Common myeloid progenitor, CD34-positive (primary cell): ENCODE results near the gene MED27.

Source experiments
- CTCF ChIA-PET: fragments of 350-600 bp; sonication (Branson Sonifier 250); formaldehyde crosslinking; loops from one replicate; lab custom pipeline; 2021; ENCODE audit warnings: antibody characterized with exemption; lab: Charles Lee
- POLR2A ChIA-PET: fragments of 350-600 bp; sonication (Branson Sonifier 250); formaldehyde crosslinking; loops from one replicate; lab custom pipeline; 2021; ENCODE audit warnings: antibody characterized with exemption; lab: Charles Lee
- DNase-seq, 3 donors: peaks; one replicate each; pipeline versions ENCODE4 v3.0.0 to v3.0.0-alpha.2; 2013
- H3K27ac ChIP-seq, 2 experiments: 1 replicate in 1 of 2; 2 replicates in 1 of 2; pipeline ENCODE4 v1.7.0; 2013; ENCODE audit warnings: inconsistent platforms in 2 of 2, low read length in 2 of 2, mild to moderate bottlenecking in 2 of 2, low read depth in 1 of 2, moderate library complexity in 1 of 2; ENCODE audit not compliant: severe bottlenecking in 2 of 2, insufficient read depth in 1 of 2, poor library complexity in 1 of 2
- H3K27me3 ChIP-seq, 5 experiments: replicated peaks in 2 of 5; 1 replicate in 3 of 5; 2 replicates in 2 of 5; pipeline versions ENCODE4 v1.6.1 to v1.7.0; 2013; ENCODE audit warnings: low read length in 4 of 5, mild to moderate bottlenecking in 2 of 5, moderate library complexity in 2 of 5, inconsistent platforms in 1 of 5; ENCODE audit not compliant: insufficient read depth in 5 of 5, control insufficient read depth in 4 of 5
- H3K36me3 ChIP-seq, 4 experiments: 1 replicate in 2 of 4; 2 replicates in 2 of 4; pipeline versions ENCODE4 v1.6.1 to v1.7.0; 2013; ENCODE audit warnings: low read length in 3 of 4, control low read depth in 1 of 4, mild to moderate bottlenecking in 1 of 4; ENCODE audit not compliant: control insufficient read depth in 4 of 4, insufficient read depth in 4 of 4
- H3K4me1 ChIP-seq, 4 experiments: 1 replicate in 3 of 4; 2 replicates in 1 of 4; pipeline versions ENCODE4 v1.6.1 to v1.7.1; 2013; ENCODE audit warnings: low read length in 3 of 4, mild to moderate bottlenecking in 3 of 4, control low read depth in 1 of 4, inconsistent platforms in 1 of 4, moderate library complexity in 1 of 4; ENCODE audit not compliant: control insufficient read depth in 4 of 4, insufficient read depth in 4 of 4; ENCODE audit errors: control extremely low read depth in 1 of 4
- H3K4me3 ChIP-seq, 7 experiments: 1 replicate in 4 of 7; 2 replicates in 3 of 7; pipeline versions ENCODE4 v1.5.1 to v1.7.0; 2013; ENCODE audit warnings: mild to moderate bottlenecking in 7 of 7, low read length in 6 of 7, moderate library complexity in 6 of 7, inconsistent platforms in 2 of 7, low read depth in 2 of 7, control low read depth in 1 of 7; ENCODE audit not compliant: insufficient read depth in 4 of 7, control insufficient read depth in 1 of 7; ENCODE audit errors: extremely low read depth in 1 of 7
- H3K9me3 ChIP-seq, 5 experiments: 1 replicate in 4 of 5; 2 replicates in 1 of 5; pipeline versions ENCODE4 v1.6.1 to v1.7.1; 2013; ENCODE audit warnings: low read length in 4 of 5, mild to moderate bottlenecking in 2 of 5, inconsistent platforms in 1 of 5, low read depth in 1 of 5, moderate library complexity in 1 of 5; ENCODE audit not compliant: control insufficient read depth in 4 of 5, insufficient read depth in 2 of 5; ENCODE audit errors: control extremely low read depth in 1 of 5
- WGBS: methylation state at CpG from one replicate; pipeline ENCODE4 v1.1.5; 2013; ENCODE audit not compliant: insufficient coverage; 5-methylcytosine and 5-hydroxymethylcytosine counted together

The MED27 gene

GRCh38 chr9:131817073-131817472, 262.6 kb downstream of the MED27 start:
- Histone ChIP-seq H3K9me3 (no peaks in the 10 kb centered on the region), H3K27me3 (peaks cover 2 to 74% (median 20%) of the 10 kb centered on the region in 5 experiments), H3K4me1 (no peaks in the 10 kb centered on the region), H3K36me3 (no peaks in the 10 kb centered on the region), H3K4me3 (no peak overlapping the region), H3K27ac (no peak overlapping the region)
- ChIA-PET CTCF (interaction anchor here (0.7 to 1.7 kb wide), 2 partner anchors 13 to 438 kb away, joined by 3 read pairs; no protein-coding TSS in a partner anchor), POLR2A (no interaction called here)
- 93% methylated on average over 4 of the region's 4 CpGs for WGBS
- no peak for DNase-seq

- Histone ChIP-seq H3K9me3 (no peaks in the 10 kb centered on the region), H3K27me3 (peaks cover 2 to 73% (median 18%) of the 10 kb centered on the region in 5 experiments), H3K4me1 (no peaks in the 10 kb centered on the region), H3K36me3 (no peaks in the 10 kb centered on the region), H3K27ac (no peak overlapping the region), H3K4me3 (no peak overlapping the region)
- ChIA-PET CTCF (interaction anchor here (0.7 to 1.7 kb wide), 3 partner anchors 12 to 439 kb away, joined by 3 to 4 read pairs (median 3); no protein-coding TSS in a partner anchor), POLR2A (no interaction called here)
- DNase-seq = no peak
- WGBS = 56% methylated on average over 19 of the region's 19 CpGs
Observed at GRCh38 chr9:131815970-131816873, 263.4 kb downstream of the MED27 start.

- ChIA-PET POLR2A (no interaction called here), CTCF (no interaction called here)
- Histone ChIP-seq H3K27me3 (peaks cover 2 to 72% (median 13%) of the 10 kb centered on the region in 5 experiments), H3K9me3 (no peaks in the 10 kb centered on the region), H3K4me3 (no peak overlapping the region), H3K4me1 (no peaks in the 10 kb centered on the region), H3K36me3 (no peaks in the 10 kb centered on the region), H3K27ac (no peak overlapping the region)
- 100% methylated on average over 4 of the region's 6 CpGs for WGBS
- DNase-seq = no peak
Observed at GRCh38 chr9:131814707-131815106, 265.0 kb downstream of the MED27 start.

- H3K9me3 ChIP-seq = no peaks in the 10 kb centered on the region
- no peaks in the 10 kb centered on the region for H3K4me1 ChIP-seq
- 95% methylated on average over 8 of the region's 9 CpGs for WGBS
- H3K4me3 ChIP-seq = no peak overlapping the region
- POLR2A ChIA-PET = no interaction called here
- DNase-seq = no peak
- H3K27me3 ChIP-seq = peaks cover 0 to 76% (median 12%) of the 10 kb centered on the region in 5 experiments
- H3K36me3 ChIP-seq = no peaks in the 10 kb centered on the region
- H3K27ac ChIP-seq = no peak overlapping the region
- CTCF ChIA-PET = no interaction called here
Observed at GRCh38 chr9:131813116-131813515, 266.6 kb downstream of the MED27 start.

GRCh38 chr9:131812116-131812790, 267.4 kb downstream of the MED27 start:
- Histone ChIP-seq H3K36me3 (no peaks in the 10 kb centered on the region), H3K4me3 (no peak overlapping the region), H3K9me3 (no peaks in the 10 kb centered on the region), H3K27me3 (peaks cover 0 to 82% (median 12%) of the 10 kb centered on the region in 5 experiments), H3K27ac (no peak overlapping the region), H3K4me1 (no peaks in the 10 kb centered on the region)
- no peak for DNase-seq
- POLR2A ChIA-PET = no interaction called here
- CTCF ChIA-PET = no interaction called here
- WGBS = 92% methylated on average over 16 of the region's 23 CpGs

- H3K4me3 ChIP-seq = no peak overlapping the region
- WGBS = 93% methylated on average over 11 of the region's 11 CpGs
- no peaks in the 10 kb centered on the region for H3K4me1 ChIP-seq
- POLR2A ChIA-PET = no interaction called here
- DNase-seq = no peak
- no peaks in the 10 kb centered on the region for H3K9me3 ChIP-seq
- H3K27me3 ChIP-seq = peaks cover 0 to 83% (median 6%) of the 10 kb centered on the region in 5 experiments
- CTCF ChIA-PET = interaction anchor here (0.6 kb wide), 1 partner anchor 53 kb away, joined by 3 read pairs; no protein-coding TSS in a partner anchor
- no peaks in the 10 kb centered on the region for H3K36me3 ChIP-seq
- no peak overlapping the region for H3K27ac ChIP-seq
Observed at GRCh38 chr9:131811405-131811804, 268.3 kb downstream of the MED27 start.
